COLO829 (cell line): ENCODE data around the gene MCAT.
"Not testable (repeated sequence)": the region's sequence is repeated elsewhere in the genome, so short reads cannot be mapped to it uniquely, and the experiment has no call there.

Experiments
- DNase-seq: peaks from one replicate; pipeline ENCODE4 v3.0.0; 2012; ENCODE audit warnings: low spot score

MCAT gene

GRCh38 chr22:43126501-43127165 is 16.6 kb downstream of the MCAT start:
- DNase-seq: no peak

GRCh38 chr22:43118953-43119458 is 24.2 kb downstream of the MCAT start:
- no peak for DNase-seq

GRCh38 chr22:43118024-43118849 is 25.0 kb downstream of the MCAT start:
- no peak for DNase-seq

GRCh38 chr22:43116932-43117331 is 26.3 kb downstream of the MCAT start:
- no peak for DNase-seq

GRCh38 chr22:43114958-43115357 is 28.2 kb downstream of the MCAT start:
- no peak for DNase-seq

- no peak for DNase-seq
Observed at GRCh38 chr22:43113526-43114251, 29.5 kb downstream of the MCAT start.

GRCh38 chr22:43110927-43111623 is 32.1 kb downstream of the MCAT start:
- DNase-seq: no peak

GRCh38 chr22:43110444-43110926 is 32.7 kb downstream of the MCAT start, which contains the start of gene BIK:
BIK (plus strand) TSS chr22:43110750; CDS start chr22:43124023, 13,273 bp downstream.
- DNase-seq: no peak

GRCh38 chr22:43109921-43110443 is 33.2 kb downstream of the MCAT start:
- DNase-seq: no peak

GRCh38 chr22:43109511-43109910 is 33.7 kb downstream of the MCAT start:
- DNase-seq: no peak

GRCh38 chr22:43106302-43106701 is 36.9 kb downstream of the MCAT start:
- DNase-seq: no peak

- not testable (repeated sequence) for DNase-seq
Observed at GRCh38 chr22:43104950-43105349, 38.2 kb downstream of the MCAT start.

- peak; percentile 50 for DNase-seq
Observed at GRCh38 chr22:43104056-43104625, 39.1 kb downstream of the MCAT start.

GRCh38 chr22:43101306-43101705 is 41.9 kb downstream of the MCAT start:
- no peak for DNase-seq

GRCh38 chr22:43100225-43100624 is 43.0 kb downstream of the MCAT start:
- DNase-seq: peak; percentile 97

- DNase-seq: no peak
Observed at GRCh38 chr22:43099095-43099494, 44.1 kb downstream of the MCAT start.

- no peak for DNase-seq
Observed at GRCh38 chr22:43098356-43098755, 44.8 kb downstream of the MCAT start.

- DNase-seq: no peak
Observed at GRCh38 chr22:43096420-43096819, 46.8 kb downstream of the MCAT start.

- no peak for DNase-seq
Observed at GRCh38 chr22:43094551-43094950, 48.6 kb downstream of the MCAT start.

GRCh38 chr22:43094085-43094484 is 49.1 kb downstream of the MCAT start:
- no peak for DNase-seq

GRCh38 chr22:43092085-43092484 is 51.1 kb downstream of the MCAT start:
- DNase-seq: no peak
